IPS-15b (cell line): ENCODE results near the gene ITGB7.
"Not testable (repeated sequence)": the region's sequence is repeated elsewhere in the genome, so short reads cannot be mapped to it uniquely, and the experiment has no call there.

Source experiments
- H3K27me3 ChIP-seq: one replicate; pipeline ENCODE4 v1.6.1; 2013; ENCODE audit warnings: low read length; ENCODE audit not compliant: control insufficient read depth, insufficient read depth
- H3K36me3 ChIP-seq: one replicate; pipeline ENCODE4 v1.6.1; 2013; ENCODE audit warnings: low read length; ENCODE audit not compliant: control insufficient read depth, insufficient read depth
- H3K4me1 ChIP-seq: one replicate; pipeline ENCODE4 v1.6.1; 2013; ENCODE audit warnings: mild to moderate bottlenecking, low read length; ENCODE audit not compliant: control insufficient read depth, insufficient read depth
- H3K4me3 ChIP-seq: one replicate; pipeline ENCODE4 v1.5.1; 2013; ENCODE audit warnings: low read depth, low read length
- H3K9ac ChIP-seq: one replicate; pipeline ENCODE4 v1.6.1; 2013; ENCODE audit warnings: low read depth, mild to moderate bottlenecking, low read length
- H3K9me3 ChIP-seq: one replicate; pipeline ENCODE4 v1.6.1; 2013; ENCODE audit warnings: mild to moderate bottlenecking, low read length; ENCODE audit not compliant: control insufficient read depth, insufficient read depth

ITGB7 gene

GRCh38 chr12:53179687-53180219 is 27.3 kb downstream of the ITGB7 start:
- Histone ChIP-seq H3K9ac (peak overlapping the region; percentile 51), H3K4me1 (peaks cover 7% of the 10 kb centered on the region), H3K9me3 (no peaks in the 10 kb centered on the region), H3K27me3 (peaks cover 46% of the 10 kb centered on the region), H3K36me3 (peaks cover 6% of the 10 kb centered on the region), H3K4me3 (peak overlapping the region; percentile 90)

GRCh38 chr12:53178803-53179202 is 28.2 kb downstream of the ITGB7 start:
- peaks cover 55% of the 10 kb centered on the region for H3K27me3 ChIP-seq
- not testable (repeated sequence) for H3K4me1 ChIP-seq, H3K9me3 ChIP-seq, H3K36me3 ChIP-seq, H3K9ac ChIP-seq, H3K4me3 ChIP-seq

GRCh38 chr12:53177447-53177846 is 29.6 kb downstream of the ITGB7 start:
- not testable (repeated sequence) for H3K9ac ChIP-seq, H3K4me3 ChIP-seq, H3K9me3 ChIP-seq, H3K36me3 ChIP-seq, H3K4me1 ChIP-seq
- H3K27me3 ChIP-seq: peaks cover 65% of the 10 kb centered on the region

GRCh38 chr12:53176750-53177149 is 30.3 kb downstream of the ITGB7 start:
- peaks cover 6% of the 10 kb centered on the region for H3K4me1 ChIP-seq
- no peaks in the 10 kb centered on the region for H3K36me3 ChIP-seq
- H3K27me3 ChIP-seq: peaks cover 72% of the 10 kb centered on the region
- H3K4me3 ChIP-seq: no peak overlapping the region
- H3K9ac ChIP-seq: no peak overlapping the region
- H3K9me3 ChIP-seq: no peaks in the 10 kb centered on the region

- no peaks in the 10 kb centered on the region for H3K36me3 ChIP-seq
- peaks cover 9% of the 10 kb centered on the region for H3K4me1 ChIP-seq
- peaks cover 89% of the 10 kb centered on the region for H3K27me3 ChIP-seq
- peak overlapping the region; percentile 15 for H3K4me3 ChIP-seq
- no peaks in the 10 kb centered on the region for H3K9me3 ChIP-seq
- H3K9ac ChIP-seq: no peak overlapping the region
These were observed 32.1 kb downstream of the ITGB7 start for GRCh38 chr12:53174881-53175491.

GRCh38 chr12:53173085-53173715 is 33.9 kb downstream of the ITGB7 start:
- Histone ChIP-seq H3K9me3 (no peaks in the 10 kb centered on the region), H3K4me3 (no peak overlapping the region), H3K4me1 (peaks cover 9% of the 10 kb centered on the region), H3K9ac (no peak overlapping the region), H3K27me3 (peaks cover 79% of the 10 kb centered on the region), H3K36me3 (no peaks in the 10 kb centered on the region)

GRCh38 chr12:53172352-53172751 is 34.7 kb downstream of the ITGB7 start:
- peaks cover 79% of the 10 kb centered on the region for H3K27me3 ChIP-seq

GRCh38 chr12:53171725-53172329 is 35.2 kb downstream of the ITGB7 start:
- no peaks in the 10 kb centered on the region for H3K9me3 ChIP-seq
- H3K27me3 ChIP-seq: peaks cover 79% of the 10 kb centered on the region
- no peaks in the 10 kb centered on the region for H3K36me3 ChIP-seq
- no peak overlapping the region for H3K9ac ChIP-seq
- H3K4me3 ChIP-seq: no peak overlapping the region
- peaks cover 9% of the 10 kb centered on the region for H3K4me1 ChIP-seq

More at GRCh38 chr12:53172352-53172751, 34.7 kb downstream of the ITGB7 start:
- Histone ChIP-seq H3K9me3 (no peaks in the 10 kb centered on the region), H3K9ac (no peak overlapping the region), H3K36me3 (no peaks in the 10 kb centered on the region), H3K4me1 (peaks cover 9% of the 10 kb centered on the region), H3K4me3 (no peak overlapping the region)

GRCh38 chr12:53170876-53171724 is 36.0 kb downstream of the ITGB7 start:
- H3K9me3 ChIP-seq: no peaks in the 10 kb centered on the region
- H3K9ac ChIP-seq: no peak overlapping the region
- H3K27me3 ChIP-seq: peaks cover 77% of the 10 kb centered on the region
- peaks cover 9% of the 10 kb centered on the region for H3K4me1 ChIP-seq
- no peaks in the 10 kb centered on the region for H3K36me3 ChIP-seq
- H3K4me3 ChIP-seq: no peak overlapping the region

- no peak overlapping the region for H3K9ac ChIP-seq
- no peak overlapping the region for H3K4me3 ChIP-seq
- H3K9me3 ChIP-seq: no peaks in the 10 kb centered on the region
- H3K27me3 ChIP-seq: peaks cover 69% of the 10 kb centered on the region
- no peaks in the 10 kb centered on the region for H3K36me3 ChIP-seq
- peaks cover 5% of the 10 kb centered on the region for H3K4me1 ChIP-seq
These were observed 36.8 kb downstream of the ITGB7 start for GRCh38 chr12:53170215-53170614.

- Histone ChIP-seq H3K36me3 (no peaks in the 10 kb centered on the region), H3K4me3 (no peak overlapping the region), H3K9ac (no peak overlapping the region), H3K4me1 (peaks cover 5% of the 10 kb centered on the region), H3K9me3 (no peaks in the 10 kb centered on the region), H3K27me3 (peaks cover 65% of the 10 kb centered on the region)
These were observed 37.4 kb downstream of the ITGB7 start for GRCh38 chr12:53169644-53170043.
